ENCODE measurements around the gene ATOSA. TPM values are rescaled to one million over a fixed set of nuclear protein-coding genes. Genes with fewer than 3 reads are reported as not detected.

The ATOSA gene
- total RNA-seq, 1 experiment from 2014 or later, result 35.7 TPM

DNA sequence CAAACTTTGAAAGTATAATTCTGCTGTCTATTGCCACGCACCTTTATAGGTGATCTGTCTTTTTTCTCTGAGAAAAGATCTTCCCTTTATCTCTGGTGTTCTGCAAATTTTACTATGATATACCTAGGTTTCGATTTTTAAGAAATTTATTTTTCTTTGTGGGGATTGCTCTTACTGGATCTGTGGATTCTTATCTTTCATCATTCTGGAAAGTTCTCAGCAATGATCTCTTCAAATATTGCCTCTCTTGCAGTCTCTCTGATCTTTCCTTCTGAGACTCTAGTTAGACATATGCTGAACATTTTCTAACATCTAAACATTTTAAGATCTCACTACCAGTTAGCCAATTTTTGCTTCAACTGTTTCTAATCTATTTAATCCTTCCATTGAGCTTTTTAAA lies 47.0 kb upstream of the ATOSA start:
- intact Hi-C loops (cut with micrococcal nuclease; ENCODE audit: unreplicated experiment), result no loop called here
- CTCF ChIA-PET, result no interaction called here

DNA sequence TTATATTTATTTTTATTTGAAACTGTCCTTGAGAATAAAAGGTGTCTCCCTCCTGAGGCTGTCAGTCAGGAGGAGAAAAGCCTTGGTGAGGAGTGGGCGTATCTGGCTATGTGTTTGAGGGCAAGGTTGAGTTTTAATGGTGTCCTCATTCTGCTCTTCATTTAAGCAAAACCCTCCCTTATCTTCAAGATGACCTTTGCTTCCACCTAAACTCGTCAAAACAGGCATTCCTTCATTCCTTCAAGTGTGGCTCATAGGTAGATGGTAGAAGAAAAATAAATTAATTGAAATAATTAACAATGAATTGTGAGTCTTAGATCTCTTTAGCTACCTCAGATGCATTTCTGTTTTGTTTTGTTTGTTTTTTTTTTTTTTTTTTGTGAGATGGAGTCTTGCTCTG lies 39.4 kb upstream of the ATOSA start:
- no TSS peak for BruUV-seq (replicated peaks)

More for the DNA sequence above, 47.0 kb upstream of the ATOSA start:
- no peaks in the 10 kb centered on the region for H3K79me2 ChIP-seq (ENCODE audit: low read depth)
- H3K4me2 ChIP-seq, result no peak overlapping the region
- POLR2A ChIA-PET (ENCODE audit: unreplicated experiment), result no interaction called here
- no peak overlapping the region for H2AFZ ChIP-seq
- no TSS peak for BruUV-seq (replicated peaks)
- H3K27ac ChIP-seq, result no peak overlapping the region
- H3K36me3 ChIP-seq (ENCODE audit: low read depth), result no peaks in the 10 kb centered on the region
- H3K9me3 ChIP-seq (ENCODE audit: insufficient read depth, low read depth), result no peaks in the 10 kb centered on the region
- H3K9me2 ChIP-seq (ENCODE audit: insufficient read depth), result no peaks in the 10 kb centered on the region
- TF ChIP-seq, protein P1, sequence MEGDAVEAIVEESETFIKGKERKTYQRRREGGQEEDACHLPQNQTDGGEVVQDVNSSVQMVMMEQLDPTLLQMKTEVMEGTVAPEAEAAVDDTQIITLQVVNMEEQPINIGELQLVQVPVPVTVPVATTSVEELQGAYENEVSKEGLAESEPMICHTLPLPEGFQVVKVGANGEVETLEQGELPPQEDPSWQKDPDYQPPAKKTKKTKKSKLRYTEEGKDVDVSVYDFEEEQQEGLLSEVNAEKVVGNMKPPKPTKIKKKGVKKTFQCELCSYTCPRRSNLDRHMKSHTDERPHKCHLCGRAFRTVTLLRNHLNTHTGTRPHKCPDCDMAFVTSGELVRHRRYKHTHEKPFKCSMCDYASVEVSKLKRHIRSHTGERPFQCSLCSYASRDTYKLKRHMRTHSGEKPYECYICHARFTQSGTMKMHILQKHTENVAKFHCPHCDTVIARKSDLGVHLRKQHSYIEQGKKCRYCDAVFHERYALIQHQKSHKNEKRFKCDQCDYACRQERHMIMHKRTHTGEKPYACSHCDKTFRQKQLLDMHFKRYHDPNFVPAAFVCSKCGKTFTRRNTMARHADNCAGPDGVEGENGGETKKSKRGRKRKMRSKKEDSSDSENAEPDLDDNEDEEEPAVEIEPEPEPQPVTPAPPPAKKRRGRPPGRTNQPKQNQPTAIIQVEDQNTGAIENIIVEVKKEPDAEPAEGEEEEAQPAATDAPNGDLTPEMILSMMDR (conservative IDR thresholded peaks at IDR 0.05), result no peak
- no peak for TF ChIP-seq EZH2 (IDR thresholded peaks at IDR 0.05; ENCODE audit: low read depth)
- H3F3A ChIP-seq (ENCODE audit: insufficient read depth, low read depth), result peaks cover 5% of the 10 kb centered on the region; the same call in 1 of the 2 replicates
- H3K4me3 ChIP-seq, result no peak overlapping the region
- DNase-seq, result no peak
- H3K4me1 ChIP-seq (replicated peaks; ENCODE audit: insufficient read depth), result peaks cover 3% of the 10 kb centered on the region; the same call in 1 of the 2 replicates
- no peaks in the 10 kb centered on the region for H3K27me3 ChIP-seq (ENCODE audit: insufficient read depth, low read depth)
- H4K20me1 ChIP-seq (ENCODE audit: insufficient read depth), result no peaks in the 10 kb centered on the region

DNA sequence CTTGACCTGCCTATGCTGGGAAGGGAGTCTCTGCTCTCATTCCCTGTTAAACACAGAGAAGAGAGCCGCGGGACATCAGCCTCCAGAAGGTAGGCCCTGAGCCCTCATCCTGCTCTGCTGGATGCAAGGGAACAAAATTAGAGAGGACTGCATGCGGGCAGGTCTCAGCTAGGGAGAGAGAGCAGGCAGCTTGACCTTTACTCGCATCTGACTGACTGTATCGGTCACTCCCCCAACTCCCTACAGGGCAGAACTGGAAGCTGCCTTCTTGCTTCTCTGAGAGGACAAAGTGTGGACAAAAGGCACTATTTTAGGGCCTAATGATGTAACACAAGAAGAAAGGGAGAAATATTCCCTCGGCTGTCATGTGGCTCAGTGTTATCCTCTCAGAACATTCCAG lies 38.7 kb upstream of the ATOSA start:
- H3K9me2 ChIP-seq (ENCODE audit: insufficient read depth), result no peaks in the 10 kb centered on the region
- H3K4me1 ChIP-seq (replicated peaks; ENCODE audit: insufficient read depth), result peaks cover 18% of the 10 kb centered on the region
- peak overlapping the region; percentile 35; the same call in 1 of the 2 replicates for H3K27ac ChIP-seq
- H3F3A ChIP-seq (ENCODE audit: insufficient read depth, low read depth), result no peaks in the 10 kb centered on the region; the same call in 1 of the 2 replicates
- H3K27me3 ChIP-seq (ENCODE audit: insufficient read depth, low read depth), result no peaks in the 10 kb centered on the region
- H4K20me1 ChIP-seq (ENCODE audit: insufficient read depth), result no peaks in the 10 kb centered on the region
- no TSS peak for BruUV-seq (replicated peaks)
- no peaks in the 10 kb centered on the region for H3K9me3 ChIP-seq (ENCODE audit: insufficient read depth, low read depth)
- peak overlapping the region; percentile 15; the same call in 1 of the 2 replicates for H3K4me3 ChIP-seq
- H2AFZ ChIP-seq, result peak overlapping the region; percentile 56; the same call in 1 of the 2 replicates
- H3K4me2 ChIP-seq, result peak overlapping the region; percentile 57
- POLR2A ChIA-PET (ENCODE audit: unreplicated experiment), result interaction anchor here (0.6 kb wide), 1 partner anchor 261 kb away, joined by 5 read pairs; no protein-coding TSS in a partner anchor
- TF ChIP-seq, protein P1 (conservative IDR thresholded peaks at IDR 0.05), result no peak
- no peak for TF ChIP-seq EZH2 (IDR thresholded peaks at IDR 0.05; ENCODE audit: low read depth)
- DNase-seq, result no peak
- intact Hi-C loops (cut with micrococcal nuclease; ENCODE audit: unreplicated experiment), result no loop called here
- CTCF ChIA-PET, result interaction anchor here (0.9 kb wide), 1 partner anchor 35 kb away, joined by 3 read pairs; no protein-coding TSS in a partner anchor
- no peaks in the 10 kb centered on the region for H3K36me3 ChIP-seq (ENCODE audit: low read depth)
- no peaks in the 10 kb centered on the region for H3K79me2 ChIP-seq (ENCODE audit: low read depth)

More for the DNA sequence above, 39.4 kb upstream of the ATOSA start:
- Histone ChIP-seq H3K79me2 (ENCODE audit: low read depth) (no peaks in the 10 kb centered on the region), H3K4me3 (peak overlapping the region; percentile 15; the same call in 1 of the 2 replicates), H3K4me2 (peak overlapping the region; percentile 57), H4K20me1 (ENCODE audit: insufficient read depth) (no peaks in the 10 kb centered on the region), H3K9me2 (ENCODE audit: insufficient read depth) (no peaks in the 10 kb centered on the region), H3K36me3 (ENCODE audit: low read depth) (no peaks in the 10 kb centered on the region), H3F3A (ENCODE audit: insufficient read depth, low read depth) (no peaks in the 10 kb centered on the region; the same call in 1 of the 2 replicates), H3K27me3 (ENCODE audit: insufficient read depth, low read depth) (no peaks in the 10 kb centered on the region), H3K27ac (peak overlapping the region; percentile 35; the same call in 1 of the 2 replicates), H2AFZ (0 out of 2 replicates have a peak overlapping the region, but pooled peaks have one; percentile 56), H3K9me3 (ENCODE audit: insufficient read depth, low read depth) (no peaks in the 10 kb centered on the region), H3K4me1 (replicated peaks; ENCODE audit: insufficient read depth) (peaks cover 18% of the 10 kb centered on the region)
- TF ChIP-seq EZH2 (IDR thresholded peaks at IDR 0.05; ENCODE audit: low read depth), result no peak
- TF ChIP-seq, protein P1 (conservative IDR thresholded peaks at IDR 0.05), result no peak
- peak in 1 of 2 experiments; percentile 64 for DNase-seq
- POLR2A ChIA-PET (ENCODE audit: unreplicated experiment), result interaction anchor here (0.6 kb wide), 1 partner anchor 262 kb away, joined by 5 read pairs; no protein-coding TSS in a partner anchor
- CTCF ChIA-PET, result interaction anchor here (0.6 to 0.9 kb wide), 3 partner anchors 25 to 67 kb away, joined by 3 to 7 read pairs (median 4); no protein-coding TSS in a partner anchor
- intact Hi-C loops (cut with micrococcal nuclease; ENCODE audit: unreplicated experiment), result no loop called here

Measured in PC-9 (cell line).